NCI-H1436 treated with DMSO at 0.1 percent for 48 hours (cell line): Measurements from ENCODE around the gene SRGAP3.
"Not testable (repeated sequence)": the region's sequence is repeated elsewhere in the genome, so short reads cannot be mapped to it uniquely, and the experiment has no call there.

Experiments used
- DNase-seq: peaks from one replicate; lab custom pipeline; 2025; lab: John Stamatoyannopoulos, UW

Gene SRGAP3

DNA sequence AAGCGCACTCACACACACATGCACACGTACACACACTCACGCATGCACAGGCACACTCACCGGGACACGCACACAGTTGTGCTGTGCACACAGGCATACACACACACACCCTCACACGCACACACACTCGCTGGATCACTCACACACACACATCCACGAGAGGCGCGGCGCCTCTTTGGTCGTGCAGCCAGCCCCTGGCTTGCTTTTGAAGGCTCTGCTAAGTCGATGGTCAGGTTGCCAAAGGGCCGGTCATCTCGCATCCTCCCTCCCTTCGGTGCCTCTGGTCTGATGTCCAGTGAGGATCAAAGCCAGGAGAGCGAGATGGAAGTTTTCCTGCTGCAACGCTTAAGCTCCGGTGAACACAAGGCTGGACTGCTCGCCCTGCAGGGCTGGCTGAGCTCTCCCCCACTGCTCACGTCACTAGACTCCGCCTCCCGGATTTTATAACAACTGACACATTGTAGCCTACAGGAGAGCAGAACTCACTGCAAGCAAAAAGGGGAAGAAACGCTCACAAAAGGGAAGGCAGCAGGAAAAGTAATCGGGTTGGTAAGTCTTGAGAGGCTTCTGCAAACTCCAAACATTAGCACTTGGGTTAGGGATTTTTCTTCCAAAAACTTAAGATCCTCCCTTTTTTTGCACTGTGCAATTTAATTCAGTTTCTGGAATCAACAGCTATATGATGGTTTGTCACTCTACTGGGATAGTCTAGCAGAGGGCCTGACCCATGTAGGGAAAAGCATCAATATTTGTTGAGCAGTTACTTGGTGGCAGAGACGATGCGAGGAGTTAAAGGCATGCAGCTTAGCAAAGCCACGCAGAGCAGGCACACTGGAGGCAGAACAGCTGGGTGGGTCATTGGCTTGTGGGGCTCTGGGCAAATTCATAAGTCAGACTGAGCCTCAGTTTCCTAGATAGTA, at the start of gene SRGAP3:
Gene SRGAP3 (minus strand): TSS at position 374 of the 920 bp plus-strand sequence. CDS start 695 bp downstream, outside the sequence.
- DNase-seq: peak; percentile 41

DNA sequence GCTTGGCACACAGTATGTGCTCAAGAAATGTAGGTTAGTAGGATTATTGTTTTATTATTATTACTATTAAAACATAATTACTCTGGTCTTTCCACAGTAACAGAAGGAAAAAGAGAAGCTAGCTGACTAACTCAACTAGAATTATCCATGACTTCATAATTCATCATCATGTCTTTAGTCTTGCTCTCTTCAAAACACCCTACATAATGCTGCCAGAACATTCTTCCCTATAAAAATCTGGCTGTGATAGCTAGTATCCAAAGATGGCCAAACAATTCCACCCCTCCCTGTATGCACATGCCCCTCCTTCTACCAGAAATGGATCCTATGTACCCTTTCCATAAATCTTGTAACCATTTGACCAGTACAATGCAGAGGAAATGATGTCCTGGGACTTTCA, 48.8 kb upstream of the SRGAP3 start:
- no peak for DNase-seq

DNA sequence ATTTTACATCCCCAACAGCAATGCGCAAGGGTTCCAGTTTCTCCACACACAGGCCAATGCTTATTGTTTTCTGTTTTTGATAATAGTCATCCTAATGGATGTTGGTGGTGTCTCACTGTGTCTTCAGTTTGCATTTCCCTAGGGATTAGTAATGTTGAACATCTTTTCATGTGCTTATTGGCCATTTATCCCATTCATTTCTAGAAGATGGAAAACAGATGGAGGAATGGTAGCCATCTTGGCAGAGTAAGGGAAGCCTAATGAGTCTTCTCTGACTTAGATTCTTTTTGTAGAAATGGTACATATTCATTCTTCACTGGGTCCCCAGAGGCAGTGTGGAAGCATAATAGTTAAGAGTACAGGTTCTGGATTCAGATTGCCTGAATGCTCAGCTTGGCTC, 46.8 kb upstream of the SRGAP3 start:
- no peak for DNase-seq

DNA sequence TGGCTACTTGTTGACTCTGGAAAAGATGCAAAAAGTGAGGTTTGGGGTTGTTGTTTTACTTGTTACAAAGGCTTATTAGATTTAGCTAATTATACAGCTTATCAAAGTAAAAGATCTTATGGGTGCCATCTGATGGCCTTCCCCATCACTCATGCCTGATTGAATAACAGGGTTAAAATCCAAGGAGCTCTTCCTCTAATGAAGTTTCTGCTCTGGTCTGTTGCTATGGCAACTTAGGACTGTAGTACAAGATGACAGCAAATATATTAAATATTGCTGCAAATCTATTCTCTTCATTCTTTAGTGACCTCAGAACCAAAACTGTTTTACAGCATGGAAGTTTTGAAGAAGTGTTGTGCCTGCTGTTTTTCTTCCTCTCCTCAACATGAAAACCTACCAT, 45.6 kb upstream of the SRGAP3 start:
- DNase-seq: no peak

DNA sequence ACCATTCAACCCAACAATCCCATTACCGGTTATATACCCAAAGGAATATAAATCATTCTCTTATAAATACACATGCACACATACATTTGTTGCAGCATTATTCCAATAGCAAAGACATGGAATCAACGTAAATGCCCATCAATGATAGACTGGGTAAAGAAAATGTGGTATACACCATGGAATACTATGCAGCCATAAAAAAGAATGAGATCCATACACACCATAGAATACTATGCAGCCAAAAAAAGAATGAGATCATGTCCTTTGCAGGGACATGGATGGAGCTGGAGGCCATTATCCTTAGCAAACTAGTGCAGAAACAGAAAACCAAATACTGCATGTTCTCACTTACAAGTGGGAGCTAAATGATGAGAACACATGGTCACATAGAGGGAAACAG, 44.5 kb upstream of the SRGAP3 start:
- not testable (repeated sequence) for DNase-seq

DNA sequence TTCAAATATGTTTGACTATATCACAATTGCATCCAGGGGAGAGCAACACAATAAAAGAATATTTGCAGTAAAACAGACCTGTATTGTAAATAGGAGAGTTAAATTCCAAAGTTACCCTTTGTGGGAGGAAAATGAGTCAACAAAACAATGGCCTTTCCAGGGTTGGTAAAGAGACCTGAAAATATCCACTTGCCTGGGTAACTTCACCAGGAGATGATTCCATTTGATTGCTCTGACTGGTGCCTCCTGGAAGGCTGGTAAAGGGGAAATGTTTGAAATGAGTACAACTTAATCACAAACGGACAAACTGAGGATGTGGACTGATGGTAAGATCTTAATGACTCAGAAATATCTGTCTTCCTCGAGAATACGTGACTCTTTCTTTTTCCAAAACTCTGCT, 43.6 kb upstream of the SRGAP3 start:
- no peak for DNase-seq

DNA sequence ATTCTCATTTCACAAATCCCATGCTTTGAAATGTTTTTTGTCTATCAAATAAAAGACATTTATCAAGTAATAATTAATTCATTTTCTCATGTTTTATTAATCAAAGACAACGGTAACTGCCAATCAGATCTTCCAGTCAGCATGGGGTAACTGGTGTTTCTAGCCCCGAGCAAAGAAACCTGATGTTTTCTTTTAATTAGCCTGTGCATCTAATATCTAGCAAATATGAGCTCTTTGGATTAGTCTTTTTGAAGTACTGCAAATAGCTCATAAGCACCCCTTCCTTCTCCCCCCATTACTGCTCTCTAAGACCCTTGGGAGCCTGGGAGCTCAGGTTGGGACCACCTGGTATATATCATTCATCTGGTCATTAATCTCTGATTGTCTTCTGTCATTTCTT, 43.1 kb upstream of the SRGAP3 start:
- no peak for DNase-seq

DNA sequence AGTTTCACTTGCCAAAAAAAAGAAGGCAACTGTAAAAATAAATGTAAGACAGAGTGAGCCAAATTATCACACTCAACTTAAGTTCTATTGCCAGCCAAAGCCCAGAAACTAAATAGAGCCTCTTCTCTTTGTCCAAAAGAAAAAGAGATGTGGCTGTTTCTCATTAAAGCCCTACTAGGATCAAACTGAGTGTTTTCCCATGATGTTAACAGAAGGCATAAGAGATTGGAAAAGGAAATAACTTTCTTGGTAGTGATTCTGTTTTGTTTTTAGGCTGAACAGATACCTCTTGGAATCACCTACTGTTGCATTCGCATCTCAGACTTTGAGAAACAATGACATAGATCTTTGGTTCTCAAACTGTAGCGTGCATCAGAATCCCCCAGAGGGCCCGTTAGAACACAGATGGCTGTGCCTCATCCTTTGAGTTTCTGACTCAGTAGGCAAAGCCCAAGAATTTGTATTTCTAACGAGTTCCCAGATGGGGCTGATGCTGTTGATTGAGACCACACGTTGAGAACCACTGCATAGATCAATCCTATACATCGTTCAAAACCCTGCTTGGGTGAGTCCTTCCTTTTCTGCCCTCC, 42.5 kb upstream of the SRGAP3 start:
- no peak for DNase-seq

DNA sequence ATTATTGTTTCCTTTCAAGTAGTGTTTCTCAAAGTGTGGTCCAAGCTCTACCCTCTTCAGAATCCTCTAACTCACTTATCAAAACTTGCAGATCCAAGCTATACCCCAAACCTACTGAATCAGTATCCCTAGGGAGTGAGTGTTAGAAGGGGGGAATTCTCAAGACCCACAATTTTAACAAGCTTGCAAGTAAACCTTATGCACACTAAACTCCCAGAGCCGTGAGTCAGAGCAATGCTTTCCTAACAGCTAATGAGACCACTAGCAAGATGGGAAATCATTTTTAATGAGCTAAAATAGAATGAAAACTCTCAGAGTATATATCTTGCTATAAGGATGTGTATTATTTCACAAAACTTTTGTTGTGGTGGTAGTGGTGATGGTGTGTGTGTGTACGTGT, 41.1 kb upstream of the SRGAP3 start:
- DNase-seq: no peak

DNA sequence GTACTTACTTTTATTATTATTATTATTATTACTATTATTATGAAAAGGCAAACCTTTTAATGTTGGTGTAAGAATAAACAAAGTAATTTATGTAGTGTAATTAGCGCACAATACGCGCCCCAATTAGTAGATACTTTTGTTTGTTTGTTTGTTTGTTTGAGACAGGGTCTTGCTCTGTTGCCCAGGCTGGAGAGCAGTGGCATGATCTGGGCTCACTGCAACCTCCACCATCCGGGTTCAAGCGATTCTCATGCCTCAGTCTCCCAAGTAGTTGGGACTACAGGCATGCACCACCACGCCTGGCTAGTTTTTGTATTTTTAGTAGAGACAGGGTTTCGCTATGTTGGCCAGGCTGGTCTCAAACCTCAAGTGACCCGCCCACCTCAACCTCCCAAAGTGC, 32.1 kb upstream of the SRGAP3 start:
- not testable (repeated sequence) for DNase-seq

DNA sequence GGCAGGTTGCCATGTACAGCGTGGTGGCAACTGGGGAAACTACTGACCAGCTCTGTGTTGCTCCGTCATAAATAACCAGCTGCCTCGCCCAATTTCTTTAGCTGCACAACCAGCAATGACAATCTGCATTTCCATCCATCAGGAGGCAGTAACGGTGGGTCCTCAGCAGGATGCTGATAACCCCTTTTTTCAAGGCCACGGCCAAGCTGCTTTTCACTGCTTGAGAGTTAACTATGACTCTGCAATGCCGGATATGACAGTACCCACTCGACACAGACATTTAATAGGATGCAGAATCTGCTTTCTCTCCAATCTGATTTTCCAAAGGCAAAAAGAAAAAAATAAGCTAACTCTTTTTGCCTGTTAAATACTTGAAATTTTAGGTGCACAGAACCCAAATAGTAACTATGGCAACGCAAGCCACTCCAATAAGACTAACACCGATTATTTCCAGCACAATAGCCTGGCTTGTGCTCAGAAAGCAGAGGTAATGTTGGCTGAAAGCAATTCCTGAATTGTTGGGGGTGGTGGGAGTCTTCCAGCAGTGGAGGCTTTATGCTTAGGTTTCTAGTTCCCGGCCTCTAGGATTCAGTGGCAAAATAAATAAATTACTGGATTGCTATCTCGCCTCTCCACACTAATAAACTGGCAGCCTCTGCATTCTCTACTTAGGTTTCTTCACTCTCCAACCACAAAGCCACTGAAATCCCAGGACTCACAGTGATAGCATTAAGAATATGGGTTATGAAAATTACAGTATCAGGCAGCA, 31.2 kb upstream of the SRGAP3 start:
- DNase-seq: no peak

DNA sequence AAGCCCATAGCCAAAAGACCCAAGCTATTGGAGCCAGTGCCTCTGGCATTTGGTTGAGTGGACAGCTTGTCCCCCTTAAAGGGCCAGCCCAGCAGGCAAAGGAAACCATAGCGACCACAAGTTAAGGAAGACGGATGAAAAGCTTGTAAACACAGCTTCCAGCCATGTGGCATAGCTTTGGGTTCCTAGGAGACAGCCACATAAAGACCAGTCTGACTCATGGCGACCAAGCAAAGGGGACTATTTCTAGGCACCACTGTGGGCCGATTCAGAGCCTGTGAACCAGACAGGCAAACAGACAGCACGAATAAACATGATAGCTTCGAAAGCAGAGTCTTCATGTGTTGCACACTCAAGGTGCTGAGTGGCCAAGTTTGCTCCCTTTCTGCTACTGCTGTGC, 30.5 kb upstream of the SRGAP3 start:
- DNase-seq: no peak

DNA sequence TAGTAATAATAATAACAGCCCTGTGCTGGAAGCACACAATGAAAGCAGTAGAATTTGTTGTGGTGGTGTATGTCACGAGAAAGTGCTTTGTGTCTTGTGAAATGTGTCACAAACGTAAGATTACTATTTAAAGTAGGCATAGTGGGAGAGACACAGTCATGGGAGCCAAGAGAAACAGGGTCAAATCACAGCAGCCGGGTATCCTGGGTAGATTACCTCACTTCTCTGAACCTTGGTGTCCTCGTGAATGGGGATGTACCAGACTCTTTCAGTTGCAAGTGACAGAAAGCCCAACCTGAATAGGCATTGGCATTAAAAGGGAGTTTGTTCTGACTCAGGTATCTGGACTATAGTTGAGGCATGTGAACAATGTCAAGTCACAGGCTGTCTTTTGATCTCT, 29.1 kb upstream of the SRGAP3 start:
- no peak for DNase-seq

DNA sequence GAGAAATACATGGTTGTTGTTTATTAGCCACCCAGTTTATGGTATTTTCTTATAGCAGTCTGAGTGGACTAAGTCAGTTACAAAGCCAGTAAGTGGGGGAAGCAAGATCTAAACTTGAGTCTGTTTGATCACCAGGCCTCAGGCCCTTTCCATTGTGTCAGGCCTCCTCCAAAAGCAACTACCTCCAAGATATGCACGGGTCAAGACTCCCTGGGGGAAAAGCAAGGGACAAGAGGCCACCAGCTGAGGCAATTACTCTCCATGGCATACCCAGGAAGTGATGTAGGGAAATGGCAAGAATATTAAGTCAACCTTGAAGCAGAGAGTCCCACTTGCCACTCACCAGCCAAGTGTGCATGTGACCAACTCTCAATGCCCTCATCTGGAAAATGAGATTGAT, 28.6 kb upstream of the SRGAP3 start:
- DNase-seq: no peak

DNA sequence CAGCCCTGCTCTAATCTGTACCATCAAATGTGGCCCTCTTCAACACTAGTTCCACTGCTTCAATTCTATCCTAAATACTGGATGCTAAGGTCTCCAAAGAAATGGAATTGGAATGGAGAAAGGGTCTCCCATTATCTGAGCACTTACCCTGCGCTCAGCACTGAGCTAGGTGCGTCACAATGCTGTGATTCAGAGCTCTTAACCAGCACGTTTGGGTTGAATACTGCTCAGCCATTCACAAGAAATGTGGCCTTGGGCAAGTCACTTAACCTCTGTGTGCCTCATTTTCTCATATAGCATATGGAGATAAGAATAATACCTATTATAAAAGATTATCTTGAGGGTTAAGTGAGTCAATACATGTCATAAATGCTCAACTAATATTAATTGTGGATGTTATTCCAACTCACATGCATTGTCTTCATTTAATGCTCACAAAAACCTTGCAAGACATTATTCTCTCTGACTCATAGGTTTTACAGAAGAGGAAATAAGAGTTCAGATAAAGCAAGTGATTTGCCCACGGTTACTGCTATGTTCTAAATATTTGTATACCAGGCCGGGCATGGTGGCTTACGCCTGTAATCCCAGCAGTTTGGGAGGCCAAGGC, 27.4 kb upstream of the SRGAP3 start:
- DNase-seq: no peak

DNA sequence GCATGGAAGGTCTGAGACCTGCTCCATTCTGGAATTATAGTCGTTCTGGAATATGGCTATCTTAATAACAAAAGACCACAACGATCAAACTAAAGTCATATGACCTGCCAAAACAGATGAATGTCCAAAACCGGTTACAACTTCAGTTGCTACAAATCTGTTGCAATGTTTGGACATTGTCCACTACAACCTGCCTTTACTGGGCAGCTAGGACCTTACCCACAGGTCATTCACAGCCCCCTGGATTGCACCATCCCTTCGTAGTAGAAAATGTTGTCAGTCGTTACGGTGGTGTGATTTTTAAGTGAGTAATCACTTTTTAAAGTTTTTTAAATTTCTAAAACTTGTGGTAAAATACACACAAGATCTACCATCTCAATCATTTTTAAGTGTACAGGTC, 22.5 kb upstream of the SRGAP3 start:
- DNase-seq: no peak

DNA sequence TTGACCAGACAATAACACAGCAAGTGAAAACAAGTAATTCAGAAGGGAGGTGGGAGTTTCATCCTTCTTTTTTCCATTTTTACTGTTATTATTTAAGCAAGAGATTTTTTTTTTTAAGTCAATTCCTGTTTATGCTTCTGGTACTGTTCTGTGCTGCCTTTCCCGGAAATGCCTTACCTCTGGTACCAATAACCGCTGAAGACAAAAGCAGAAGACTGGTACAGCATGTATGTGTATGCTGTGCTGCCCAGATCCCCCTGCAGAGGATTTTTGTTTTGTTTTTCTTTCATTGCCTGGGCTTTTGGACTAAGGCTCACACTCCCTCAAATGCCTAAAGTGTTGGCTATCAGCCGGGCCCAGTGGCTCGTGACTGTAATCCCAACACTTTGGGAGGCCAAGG, 21.3 kb upstream of the SRGAP3 start:
- no peak for DNase-seq

DNA sequence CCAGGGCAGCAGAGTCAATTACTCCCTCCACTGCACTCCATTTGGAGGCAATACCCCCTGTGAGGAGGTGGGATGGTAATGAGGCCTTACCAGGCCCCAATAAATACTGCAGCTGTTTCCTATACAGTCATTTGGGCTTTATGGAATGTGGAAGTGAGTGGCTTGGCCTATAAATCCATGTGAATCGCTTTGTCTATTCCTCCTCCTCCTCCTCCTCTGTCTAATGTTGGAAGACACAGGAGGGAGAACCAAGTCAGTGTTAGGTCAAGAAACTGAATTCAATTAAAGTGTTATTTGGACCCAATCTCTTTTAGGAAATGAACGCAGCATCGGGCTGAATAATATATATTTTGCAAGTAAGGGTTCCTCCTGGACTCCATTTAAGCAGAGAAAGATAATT, 17.3 kb upstream of the SRGAP3 start:
- DNase-seq: no peak

DNA sequence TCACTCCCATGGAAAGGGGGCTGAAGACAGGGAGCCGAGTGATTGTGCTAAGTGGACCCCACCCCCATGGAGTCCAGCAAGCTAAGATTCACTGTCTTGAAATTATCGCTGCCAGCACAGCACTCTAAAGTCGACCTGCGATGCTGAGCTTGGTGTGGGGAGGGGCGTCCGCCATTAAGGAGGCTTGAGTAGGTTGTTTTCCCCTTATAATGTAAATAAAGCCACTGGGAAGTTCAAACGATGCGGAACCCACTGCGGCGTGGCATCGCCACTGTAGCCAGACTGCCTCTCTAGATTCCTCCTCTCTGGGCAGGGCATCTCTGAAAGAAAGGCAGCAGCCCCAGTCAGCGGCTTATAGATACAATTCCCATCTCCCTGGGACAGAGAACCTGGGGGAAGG, 10.9 kb upstream of the SRGAP3 start:
- DNase-seq: no peak

DNA sequence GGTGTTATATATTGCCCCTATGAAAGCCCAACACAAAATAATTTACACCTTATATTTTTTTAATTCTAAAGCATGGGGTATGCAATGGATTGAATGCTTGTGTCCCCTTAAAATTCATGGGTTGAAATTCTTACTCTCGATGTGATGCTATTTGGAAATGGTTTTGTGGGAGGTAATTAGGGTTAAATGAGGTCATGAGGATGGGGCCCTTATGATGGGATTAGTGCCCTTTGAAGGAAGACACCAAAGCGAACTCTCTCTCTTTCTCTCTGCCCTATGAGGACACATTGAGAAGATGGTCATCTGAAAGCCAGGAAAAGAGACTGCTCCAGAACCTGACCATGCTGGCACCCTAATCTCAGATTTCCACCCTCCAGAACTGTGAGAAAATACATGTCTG, 7.6 kb upstream of the SRGAP3 start:
- DNase-seq: no peak

DNA sequence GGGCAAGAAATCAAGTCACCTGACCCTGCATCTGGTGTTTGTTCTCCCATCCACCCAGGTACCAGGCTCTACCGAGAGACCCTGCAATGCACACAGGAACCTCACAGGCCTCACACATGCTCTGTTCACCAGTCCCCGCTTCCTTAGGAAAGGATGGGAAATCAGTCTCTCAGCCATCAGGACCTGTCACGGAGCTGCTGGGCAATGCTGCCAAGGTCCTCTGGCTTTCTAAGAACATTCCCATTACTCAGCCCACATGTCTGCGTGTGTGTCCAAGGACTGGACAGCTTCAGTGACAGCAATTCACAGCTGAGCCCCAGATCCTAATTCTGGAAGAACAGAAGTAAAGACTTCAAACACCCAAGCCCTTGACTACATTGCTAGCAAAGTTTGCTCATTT, 6.5 kb upstream of the SRGAP3 start:
- DNase-seq: no peak

DNA sequence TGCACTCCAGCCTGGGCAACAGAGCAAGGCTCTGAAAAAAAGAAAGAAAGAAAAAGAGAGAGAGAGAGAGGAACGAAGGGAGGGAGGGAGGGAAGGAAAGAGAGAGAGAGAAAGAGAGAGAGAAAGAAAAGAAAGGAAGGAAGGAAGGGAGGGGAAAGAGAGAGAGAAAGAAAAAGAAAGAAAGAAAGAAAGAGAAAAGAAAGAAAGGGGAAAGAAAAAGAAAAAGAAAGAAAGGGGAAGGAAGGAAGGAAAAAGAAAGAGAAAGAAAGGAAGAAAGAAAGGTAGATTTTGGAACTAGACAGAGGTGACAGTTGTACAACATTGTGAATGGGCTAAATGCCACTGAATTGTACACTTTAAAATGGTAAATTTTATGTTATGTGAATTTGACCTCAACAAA, 5.3 kb upstream of the SRGAP3 start:
- DNase-seq: no peak

DNA sequence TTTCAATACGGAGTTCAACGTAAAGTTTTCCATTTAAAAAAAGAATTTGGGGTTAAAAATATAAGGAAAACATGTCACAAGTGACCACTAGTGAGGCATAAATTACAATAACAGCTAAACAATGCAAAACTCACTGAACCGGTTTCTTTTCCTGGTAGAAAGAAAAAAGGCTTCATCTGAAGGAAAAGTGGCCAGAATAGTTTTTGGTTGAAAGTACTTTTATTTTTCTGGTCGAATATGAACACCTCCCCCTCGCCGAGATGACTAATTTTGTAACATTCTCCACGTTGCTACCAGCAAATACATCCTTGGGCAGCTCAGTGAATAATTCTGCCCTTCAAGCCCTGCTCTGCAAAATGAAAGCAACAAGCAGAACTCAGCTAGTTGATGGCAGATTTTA, 3.9 kb upstream of the SRGAP3 start:
- DNase-seq: no peak
